H1 (cell line): ENCODE results near the gene ZNF223. TPM values are rescaled to one million over a fixed set of nuclear protein-coding genes. Genes with fewer than 3 reads are reported as not detected.

ENCODE experiments used
- CHD1 ChIP-seq: IDR thresholded peaks from 2 replicates; pipeline ENCODE4 v1.6.1; 2012; ENCODE audit warnings: low read depth, low read length, improper control_type of control experiment
- RBBP5 ChIP-seq: IDR thresholded peaks from 2 replicates; pipeline ENCODE4 v1.7.1; 2012; ENCODE audit warnings: low read depth, mild to moderate bottlenecking, inconsistent platforms, low read length, moderate library complexity, borderline replicate concordance
- polyA plus RNA-seq, 7 experiments: library from polyadenylated mRNA; depleted of rRNA in 3 of 7; stranded (reverse) in 5 of 7; unstranded in 2 of 7; fragments of >200 nt in 5 of 7; fragments of 200-250 nt in 2 of 7; gene quantifications; 1 replicate in 5 of 7; 2 replicates in 1 of 7; 4 replicates in 1 of 7; pipeline versions ENCODE4 v1.2.1 to v1.2.3, GENCODE V29; 2011 to 2013; ENCODE audit warnings: missing spikeins in 2 of 7, mixed read lengths in 2 of 7
- total RNA-seq: library from RNA; stranded (reverse); fragmentation: NEBNext Ultra II Directional; extraction: Animal tissue kit (Norgen Biotek cat#: 25700); gene quantifications from 2 replicates; pipeline ENCODE4 v1.2.1, GENCODE V29; 2021

ZNF223 gene
- total and polyA plus RNA-seq, 2 of the 8 experiments (the other 6 are each of a cell fraction or from before 2014, with no cell fraction given), result 1.7 to 4.3 TPM

DNA sequence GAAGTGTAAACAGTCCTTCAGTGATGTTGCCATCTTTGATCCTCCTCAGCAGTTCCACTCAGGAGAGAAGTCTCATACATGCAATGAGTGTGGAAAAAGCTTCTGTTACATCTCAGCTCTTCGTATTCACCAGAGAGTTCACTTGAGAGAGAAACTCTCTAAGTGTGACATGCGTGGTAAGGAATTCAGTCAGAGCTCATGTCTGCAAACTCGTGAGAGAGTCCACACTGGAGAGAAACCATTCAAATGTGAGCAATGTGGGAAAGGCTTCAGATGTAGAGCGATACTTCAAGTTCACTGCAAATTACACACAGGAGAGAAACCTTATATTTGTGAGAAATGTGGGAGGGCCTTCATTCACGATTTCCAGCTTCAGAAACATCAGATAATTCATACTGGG lies 41.4 kb upstream of the ZNF223 start (continued):
- TF ChIP-seq RBBP5 (no peak), CHD1 (no peak)
